Measurements from ENCODE around the gene MVB12B. TPM values are rescaled to one million over a fixed set of nuclear protein-coding genes. Genes with fewer than 3 reads are reported as not detected.

Gene MVB12B
- polyA plus RNA-seq, 1 donor, result 16.5 TPM

- DNase-seq (ENCODE audit: low read depth), result no peak
Observed at GRCh38 chr9:126519660-126520420, 193.2 kb downstream of the MVB12B start.

- DNase-seq (ENCODE audit: low read depth), result no peak
Observed at GRCh38 chr9:126520453-126520852, 193.8 kb downstream of the MVB12B start.

- no peak for DNase-seq (ENCODE audit: low read depth)
Observed at GRCh38 chr9:126521089-126521488, 194.5 kb downstream of the MVB12B start.

GRCh38 chr9:126521551-126521950 lies 194.9 kb downstream of the MVB12B start:
- no peak for DNase-seq (ENCODE audit: low read depth)

GRCh38 chr9:126521976-126522590 lies 195.5 kb downstream of the MVB12B start:
- no peak for DNase-seq (ENCODE audit: low read depth)

- DNase-seq (ENCODE audit: low read depth), result no peak
Observed at GRCh38 chr9:126522612-126523356, 196.2 kb downstream of the MVB12B start.

- no peak for DNase-seq (ENCODE audit: low read depth)
Observed at GRCh38 chr9:126523611-126524111, 197.0 kb downstream of the MVB12B start.

- DNase-seq (ENCODE audit: low read depth), result no peak
Observed at GRCh38 chr9:126524353-126525077, 197.9 kb downstream of the MVB12B start.

- no peak for DNase-seq (ENCODE audit: low read depth)
Observed at GRCh38 chr9:126526218-126527108, 199.8 kb downstream of the MVB12B start.

GRCh38 chr9:126527109-126527825 lies 200.6 kb downstream of the MVB12B start:
- DNase-seq (ENCODE audit: low read depth), result no peak

GRCh38 chr9:126528111-126528510 lies 201.5 kb downstream of the MVB12B start:
- DNase-seq (ENCODE audit: low read depth), result no peak

GRCh38 chr9:126528915-126529314 lies 202.3 kb downstream of the MVB12B start:
- DNase-seq (ENCODE audit: low read depth), result no peak

- DNase-seq (ENCODE audit: low read depth), result no peak
Observed at GRCh38 chr9:126531035-126531571, 204.5 kb downstream of the MVB12B start.

GRCh38 chr9:126531591-126531990 lies 205.0 kb downstream of the MVB12B start:
- DNase-seq (ENCODE audit: low read depth), result no peak

- DNase-seq (ENCODE audit: low read depth), result no peak
Observed at GRCh38 chr9:126532019-126532462, 205.4 kb downstream of the MVB12B start.

- no peak for DNase-seq (ENCODE audit: low read depth)
Observed at GRCh38 chr9:126532489-126532888, 205.9 kb downstream of the MVB12B start.

- no peak for DNase-seq (ENCODE audit: low read depth)
Observed at GRCh38 chr9:126532951-126533925, 206.6 kb downstream of the MVB12B start.

GRCh38 chr9:126533926-126534310 lies 207.3 kb downstream of the MVB12B start:
- no peak for DNase-seq (ENCODE audit: low read depth)
